ENCODE measurements around the gene TTC33.

DNA sequence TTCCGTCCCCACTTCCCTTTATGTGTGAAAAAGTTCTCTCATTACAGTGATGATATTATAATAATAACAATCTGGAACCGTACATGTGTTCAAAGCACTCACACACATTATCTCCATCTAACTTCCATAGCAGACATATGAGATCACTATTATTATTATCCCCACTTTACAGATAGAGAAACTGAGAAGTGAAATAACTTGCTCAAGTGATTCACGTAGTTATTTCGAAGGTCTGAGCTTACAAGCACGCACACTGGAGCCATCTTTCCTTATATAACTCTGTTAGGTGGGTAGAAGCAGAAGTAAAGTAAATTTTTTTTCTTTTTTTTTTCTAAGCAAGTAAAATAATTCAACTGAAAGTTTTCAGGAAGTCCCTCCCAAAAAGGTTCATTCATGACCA is 139.0 kb downstream of the TTC33 start:
- TF ChIP-seq, protein P1, sequence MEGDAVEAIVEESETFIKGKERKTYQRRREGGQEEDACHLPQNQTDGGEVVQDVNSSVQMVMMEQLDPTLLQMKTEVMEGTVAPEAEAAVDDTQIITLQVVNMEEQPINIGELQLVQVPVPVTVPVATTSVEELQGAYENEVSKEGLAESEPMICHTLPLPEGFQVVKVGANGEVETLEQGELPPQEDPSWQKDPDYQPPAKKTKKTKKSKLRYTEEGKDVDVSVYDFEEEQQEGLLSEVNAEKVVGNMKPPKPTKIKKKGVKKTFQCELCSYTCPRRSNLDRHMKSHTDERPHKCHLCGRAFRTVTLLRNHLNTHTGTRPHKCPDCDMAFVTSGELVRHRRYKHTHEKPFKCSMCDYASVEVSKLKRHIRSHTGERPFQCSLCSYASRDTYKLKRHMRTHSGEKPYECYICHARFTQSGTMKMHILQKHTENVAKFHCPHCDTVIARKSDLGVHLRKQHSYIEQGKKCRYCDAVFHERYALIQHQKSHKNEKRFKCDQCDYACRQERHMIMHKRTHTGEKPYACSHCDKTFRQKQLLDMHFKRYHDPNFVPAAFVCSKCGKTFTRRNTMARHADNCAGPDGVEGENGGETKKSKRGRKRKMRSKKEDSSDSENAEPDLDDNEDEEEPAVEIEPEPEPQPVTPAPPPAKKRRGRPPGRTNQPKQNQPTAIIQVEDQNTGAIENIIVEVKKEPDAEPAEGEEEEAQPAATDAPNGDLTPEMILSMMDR (conservative IDR thresholded peaks at IDR 0.05), result no peak
- TF ChIP-seq ZFX (IDR thresholded peaks at IDR 0.05), result no peak

All from C4-2B (cell line).